GM19099 (cell line): ENCODE measurements around the gene CFAP61.

Experiments used
- POLR2A ChIP-seq: IDR thresholded peaks from 3 replicates; pipeline ENCODE4 v1.6.1; 2011; ENCODE audit warnings: low read depth; ENCODE audit not compliant: insufficient read length; ENCODE audit errors: extremely low read depth

Gene CFAP61

GRCh38 chr20:20396794-20397193, 344.5 kb downstream of the CFAP61 start:
- TF ChIP-seq POLR2A: no peak

- no peak for TF ChIP-seq POLR2A
Observed at GRCh38 chr20:20398123-20398522, 345.8 kb downstream of the CFAP61 start.

- no peak for TF ChIP-seq POLR2A
Observed at GRCh38 chr20:20399531-20400500, 347.5 kb downstream of the CFAP61 start.

- TF ChIP-seq POLR2A: no peak
Observed at GRCh38 chr20:20401991-20402390, 349.7 kb downstream of the CFAP61 start.

- TF ChIP-seq POLR2A: no peak
Observed at GRCh38 chr20:20404633-20405032, 352.3 kb downstream of the CFAP61 start.

- no peak for TF ChIP-seq POLR2A
Observed at GRCh38 chr20:20405623-20406022, 353.3 kb downstream of the CFAP61 start.

- no peak for TF ChIP-seq POLR2A
Observed at GRCh38 chr20:20406306-20406705, 354.0 kb downstream of the CFAP61 start.

- no peak for TF ChIP-seq POLR2A
Observed at GRCh38 chr20:20407891-20408805, 355.8 kb downstream of the CFAP61 start.

- TF ChIP-seq POLR2A: no peak
Observed at GRCh38 chr20:20409331-20409730, 357.0 kb downstream of the CFAP61 start.
